ENCODE results near the gene SERINC5. TPM values are rescaled to one million over a fixed set of nuclear protein-coding genes. Genes with fewer than 3 reads are reported as not detected.

The SERINC5 gene
- total and polyA plus RNA-seq, 12 donors: 14.4 to 258 (median 88.0) TPM

DNA sequence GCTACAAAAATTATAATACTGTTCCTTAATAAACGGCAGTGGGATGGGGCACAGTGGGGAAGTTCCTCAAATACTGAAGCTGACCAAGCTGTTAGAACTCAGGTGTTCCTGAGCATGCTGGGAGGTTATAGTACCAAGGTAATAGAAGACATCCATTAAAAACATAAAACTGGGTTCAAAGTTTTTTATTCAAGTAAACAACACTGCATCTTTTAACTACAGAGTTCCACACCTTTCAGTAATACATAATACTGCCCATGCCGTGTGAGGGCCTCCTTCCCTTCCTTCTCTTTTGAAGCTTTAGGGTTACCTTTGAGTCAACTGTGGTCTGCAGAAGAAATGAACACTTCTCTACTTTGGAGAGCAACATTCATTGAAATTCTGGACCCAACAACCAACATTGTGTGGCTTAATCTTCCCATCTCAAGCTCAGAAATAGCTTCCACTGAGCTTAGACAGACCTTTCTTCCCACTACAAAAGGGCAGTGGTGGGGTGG, 43.6 kb downstream of the SERINC5 start:
- 68 to 87% (median 81%) methylated on average over 2 of the region's 2 CpGs for WGBS, 4 donors
- no peak overlapping the region for H3K4me3 ChIP-seq
- H3K36me3 ChIP-seq (replicated peaks in 1 of 2): no peaks in the 10 kb centered on the region
- H3K4me1 ChIP-seq (replicated peaks in 1 of 2): peaks cover 0 to 45% of the 10 kb centered on the region in 2 donors
- no peak overlapping the region for H3K27ac ChIP-seq
- intact Hi-C loops (cut with DNase I): no loop called here
- H3K27me3 ChIP-seq: no peaks in the 10 kb centered on the region
- TF ChIP-seq POLR2A (IDR thresholded peaks at IDR 0.05): no peak
- TF ChIP-seq, protein P1, sequence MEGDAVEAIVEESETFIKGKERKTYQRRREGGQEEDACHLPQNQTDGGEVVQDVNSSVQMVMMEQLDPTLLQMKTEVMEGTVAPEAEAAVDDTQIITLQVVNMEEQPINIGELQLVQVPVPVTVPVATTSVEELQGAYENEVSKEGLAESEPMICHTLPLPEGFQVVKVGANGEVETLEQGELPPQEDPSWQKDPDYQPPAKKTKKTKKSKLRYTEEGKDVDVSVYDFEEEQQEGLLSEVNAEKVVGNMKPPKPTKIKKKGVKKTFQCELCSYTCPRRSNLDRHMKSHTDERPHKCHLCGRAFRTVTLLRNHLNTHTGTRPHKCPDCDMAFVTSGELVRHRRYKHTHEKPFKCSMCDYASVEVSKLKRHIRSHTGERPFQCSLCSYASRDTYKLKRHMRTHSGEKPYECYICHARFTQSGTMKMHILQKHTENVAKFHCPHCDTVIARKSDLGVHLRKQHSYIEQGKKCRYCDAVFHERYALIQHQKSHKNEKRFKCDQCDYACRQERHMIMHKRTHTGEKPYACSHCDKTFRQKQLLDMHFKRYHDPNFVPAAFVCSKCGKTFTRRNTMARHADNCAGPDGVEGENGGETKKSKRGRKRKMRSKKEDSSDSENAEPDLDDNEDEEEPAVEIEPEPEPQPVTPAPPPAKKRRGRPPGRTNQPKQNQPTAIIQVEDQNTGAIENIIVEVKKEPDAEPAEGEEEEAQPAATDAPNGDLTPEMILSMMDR (IDR thresholded peaks at IDR 0.05): no peak
- no peaks in the 10 kb centered on the region for H3K9me3 ChIP-seq (replicated peaks in 1 of 3)
- no peak for DNase-seq

DNA sequence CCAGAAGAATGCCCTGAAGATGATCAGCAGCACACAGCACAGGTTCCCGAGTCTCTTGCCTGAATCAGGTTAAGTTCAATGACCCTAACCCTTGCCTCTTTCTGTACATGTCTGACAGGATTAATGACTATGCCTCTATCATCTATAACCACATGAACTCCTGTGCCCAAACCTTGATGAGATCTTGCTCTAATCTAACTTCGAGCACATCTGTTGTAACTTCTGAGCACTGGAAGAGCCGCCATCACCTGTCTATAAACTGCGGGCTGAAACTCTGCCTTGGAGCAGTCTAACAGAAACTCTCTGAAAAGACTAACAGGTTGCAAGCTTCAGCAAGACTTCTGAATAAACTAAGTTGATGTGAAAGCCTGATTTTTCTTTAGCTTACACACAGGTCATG, 44.5 kb downstream of the SERINC5 start:
- 74 to 91% (median 78%) methylated on average over 4 of the region's 4 CpGs for WGBS, 4 donors
- intact Hi-C loops (cut with DNase I): no loop called here
- H3K27ac ChIP-seq: no peak overlapping the region
- H3K4me3 ChIP-seq: no peak overlapping the region
- no peaks in the 10 kb centered on the region for H3K27me3 ChIP-seq
- H3K4me1 ChIP-seq (replicated peaks in 1 of 2): peaks cover 0 to 42% of the 10 kb centered on the region in 2 donors
- H3K9me3 ChIP-seq (replicated peaks in 1 of 3): no peaks in the 10 kb centered on the region
- H3K36me3 ChIP-seq (replicated peaks in 1 of 2): no peaks in the 10 kb centered on the region
- DNase-seq: no peak
- TF ChIP-seq, protein P1 (IDR thresholded peaks at IDR 0.05): no peak
- TF ChIP-seq POLR2A (IDR thresholded peaks at IDR 0.05): no peak

GRCh38 chr5:80210014-80210413, 45.8 kb downstream of the SERINC5 start:
- H3K36me3 ChIP-seq (replicated peaks in 1 of 2): no peaks in the 10 kb centered on the region
- H3K27me3 ChIP-seq: no peaks in the 10 kb centered on the region
- intact Hi-C loops (cut with DNase I): no loop called here
- no peak for DNase-seq
- no peak overlapping the region for H3K4me3 ChIP-seq
- H3K4me1 ChIP-seq (replicated peaks in 1 of 2): peaks cover 0 to 49% of the 10 kb centered on the region in 2 donors
- H3K9me3 ChIP-seq (replicated peaks in 1 of 3): no peaks in the 10 kb centered on the region
- H3K27ac ChIP-seq: no peak overlapping the region
- TF ChIP-seq, protein P1 (IDR thresholded peaks at IDR 0.05): no peak
- TF ChIP-seq POLR2A (IDR thresholded peaks at IDR 0.05): no peak
- 53 to 73% (median 66%) methylated on average over 6 of the region's 6 CpGs for WGBS, 4 donors

DNA sequence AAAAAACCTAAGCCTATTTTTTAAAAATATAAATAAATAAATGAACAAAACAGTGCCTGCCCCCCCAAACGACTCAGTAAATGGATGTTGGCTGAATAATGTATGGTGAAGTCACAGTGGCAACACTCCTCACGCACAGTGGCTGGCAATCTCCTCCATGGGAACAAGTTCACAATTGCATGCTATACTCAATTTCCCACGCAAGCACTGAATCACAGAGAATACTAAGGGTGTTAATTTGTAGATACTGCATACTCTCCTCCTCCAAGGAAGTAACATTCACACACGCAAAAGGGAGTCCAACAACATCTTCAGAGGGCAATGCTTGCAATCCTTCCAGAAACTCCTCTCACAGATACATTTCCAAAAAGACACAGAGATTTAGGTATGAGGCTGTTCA, 47.5 kb downstream of the SERINC5 start:
- no peaks in the 10 kb centered on the region for H3K36me3 ChIP-seq (replicated peaks in 1 of 2)
- intact Hi-C loops (cut with DNase I): no loop called here
- DNase-seq: no peak
- TF ChIP-seq, protein P1 (IDR thresholded peaks at IDR 0.05): no peak
- peaks cover 0 to 53% of the 10 kb centered on the region in 2 donors for H3K4me1 ChIP-seq (replicated peaks in 1 of 2)
- no peak overlapping the region for H3K4me3 ChIP-seq
- 70 to 82% (median 78%) methylated on average over 4 of the region's 4 CpGs for WGBS, 4 donors
- no peaks in the 10 kb centered on the region for H3K9me3 ChIP-seq (replicated peaks in 1 of 3)
- no peaks in the 10 kb centered on the region for H3K27me3 ChIP-seq
- no peak overlapping the region for H3K27ac ChIP-seq

Data from adrenal gland (tissue), 12 donors.